ENCODE measurements around the gene INCENP.

- no peak for TF ChIP-seq CTCF (conservative IDR thresholded peaks at IDR 0.05)
- no peak for TF ChIP-seq EZH2 (IDR thresholded peaks at IDR 0.05; ENCODE audit: low read depth)
These were observed 2.1 kb downstream of the INCENP start for GRCh38 chr11:62125881-62126280.

All from PC-9 (cell line).